SH-SY5Y (cell line): ENCODE measurements around the gene LIPH.
A peak's percentile ranks its signal among the peaks of the same experiment; 100 is the strongest.

Experiments
- GATA2 ChIP-seq: IDR thresholded peaks from 2 replicates; pipeline ENCODE4 v1.6.1; 2011; ENCODE audit warnings: mild to moderate bottlenecking, low read depth, low read length
- GATA3 ChIP-seq: IDR thresholded peaks from 2 replicates; pipeline ENCODE4 v1.6.1; 2011; ENCODE audit warnings: low read depth, mild to moderate bottlenecking, low read length, moderate library complexity

GRCh38 chr3:185540695-185541094 lies 11.7 kb downstream of the LIPH start:
- TF ChIP-seq GATA2 (0 out of 2 replicates have a peak, but pooled peaks have one; percentile 18), GATA3 (no peak)
